Brain microvascular endothelial cell (primary cell): Measurements from ENCODE around the gene ZNF705A.
"Not testable (repeated sequence)": the region's sequence is repeated elsewhere in the genome, so short reads cannot be mapped to it uniquely, and the experiment has no call there.

Source experiments
- DNase-seq: peaks from one replicate; pipeline ENCODE4 v3.0.0-alpha.2; 2020
- H3K27ac ChIP-seq: fragments of 250-450 bp; sonication (Bioruptor Pico); 2 replicates; pipeline ENCODE4 v1.5.1; 2020; ENCODE audit warnings: mild to moderate bottlenecking, moderate library complexity
- H3K27me3 ChIP-seq: fragments of 250-450 bp; sonication (Bioruptor Pico); replicated peaks from 2 replicates; pipeline ENCODE4 v1.5.1; 2020; ENCODE audit warnings: mild to moderate bottlenecking
- H3K36me3 ChIP-seq: fragments of 250-450 bp; sonication (Bioruptor Pico); replicated peaks from 2 replicates; pipeline ENCODE4 v1.5.1; 2020; ENCODE audit warnings: mild to moderate bottlenecking
- H3K4me3 ChIP-seq: 2 replicates; pipeline ENCODE4 v1.5.1; 2011; ENCODE audit warnings: low read depth, mild to moderate bottlenecking, control low read depth, low read length, moderate library complexity
- CTCF ChIP-seq: IDR thresholded peaks from 2 replicates; pipeline ENCODE4 v1.5.1; 2011; ENCODE audit warnings: low read depth, mild to moderate bottlenecking, moderate library complexity, low read length, control low read depth, inconsistent platforms; ENCODE audit errors: missing control alignments
- in situ Hi-C: cut with HindIII; loops from 2 replicates; pipeline ENCODE4 v1.10.0; 2017; ENCODE audit warnings: low sequenced_read_pairs, low pct_ligation_motif_present

Gene ZNF705A

DNA sequence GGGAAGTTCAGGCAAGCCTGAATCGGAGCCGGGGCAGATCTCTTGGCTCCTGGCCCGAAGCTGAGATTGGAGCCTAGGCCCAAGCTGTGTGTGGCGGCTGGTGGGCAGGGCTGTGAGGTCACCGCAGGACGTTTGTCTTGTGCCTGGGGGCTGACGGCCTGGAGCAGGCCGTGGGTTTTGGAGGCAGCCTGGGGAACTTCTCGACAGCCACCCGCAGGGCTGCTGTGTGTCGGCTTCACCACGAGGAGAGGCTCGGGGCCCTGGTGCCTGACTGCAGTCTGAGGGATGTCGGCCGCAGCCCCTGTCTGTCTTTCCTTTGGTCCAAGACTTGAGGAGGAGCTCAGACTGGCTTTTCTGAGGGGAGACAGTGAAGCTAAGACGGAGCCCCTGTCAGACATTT is 65.5 kb downstream of the ZNF705A start:
- DNase-seq, H3K36me3 ChIP-seq, H3K27me3 ChIP-seq, H3K4me3 ChIP-seq, H3K27ac ChIP-seq, in situ Hi-C loops: not testable (repeated sequence)

DNA sequence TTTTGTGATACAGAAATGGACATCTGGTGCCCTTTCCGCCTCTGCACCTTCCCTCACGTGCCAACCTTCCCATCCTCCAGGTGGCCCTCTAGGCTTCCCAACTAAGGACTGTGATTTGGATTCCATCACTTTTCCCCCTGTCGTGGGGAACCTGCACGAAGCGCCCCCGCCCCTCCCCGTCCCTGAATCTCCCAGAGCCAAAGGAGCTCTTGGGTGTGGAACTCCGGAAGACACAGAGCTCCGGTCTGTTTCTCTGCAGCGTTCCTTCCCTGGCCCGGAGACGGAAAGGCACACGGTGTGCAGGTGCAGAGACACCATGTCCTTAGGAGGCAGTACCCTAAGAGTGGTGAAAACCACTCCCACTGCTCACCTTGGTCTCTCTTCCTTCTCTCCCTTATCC is 66.8 kb downstream of the ZNF705A start:
- H3K27ac ChIP-seq, H3K4me3 ChIP-seq, DNase-seq, in situ Hi-C loops, H3K27me3 ChIP-seq, H3K36me3 ChIP-seq: not testable (repeated sequence)

DNA sequence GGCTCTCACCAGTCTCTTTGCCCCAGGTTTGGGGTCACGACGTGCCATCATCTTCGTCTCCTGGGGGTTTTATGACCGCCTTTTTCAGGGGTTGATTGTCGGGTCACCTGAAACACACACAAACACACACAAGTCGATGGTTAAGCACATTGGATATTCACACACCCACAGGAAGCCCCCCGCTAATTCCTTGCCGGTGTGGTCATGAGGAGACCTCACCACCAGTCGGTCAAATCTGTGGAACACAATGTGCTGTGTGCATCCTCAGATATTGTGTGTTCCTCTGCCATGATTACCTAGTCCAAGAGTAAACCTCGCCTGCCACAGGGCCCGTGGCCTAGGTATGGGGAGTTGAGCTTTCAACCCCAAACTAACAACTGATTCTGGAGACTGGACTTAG is 68.0 kb downstream of the ZNF705A start:
- in situ Hi-C loops, H3K36me3 ChIP-seq, H3K27me3 ChIP-seq: not testable (repeated sequence)

DNA sequence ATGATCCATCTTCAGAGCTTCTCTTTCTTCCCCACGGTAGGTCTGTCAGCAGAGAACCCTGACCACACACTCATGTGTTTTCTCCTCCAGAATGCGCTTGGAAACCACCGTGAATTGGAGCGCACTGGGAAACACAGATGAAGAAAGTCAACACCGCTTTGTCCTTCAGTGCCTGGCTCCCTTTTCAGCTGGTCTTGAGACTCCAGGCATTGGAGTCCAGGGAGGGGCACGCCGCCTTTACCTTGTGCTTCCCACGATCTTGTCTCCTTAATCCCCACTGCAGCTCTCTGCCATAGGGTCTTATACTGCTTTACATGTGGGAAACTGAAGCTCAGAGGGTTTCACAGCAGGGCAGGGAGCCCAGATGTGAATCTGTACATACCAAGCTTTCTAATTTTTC is 69.5 kb downstream of the ZNF705A start:
- Histone ChIP-seq H3K4me3 (no peak overlapping the region), H3K27me3 (no peaks in the 10 kb centered on the region), H3K27ac (no peak overlapping the region), H3K36me3 (no peaks in the 10 kb centered on the region)
- DNase-seq: no peak
- TF ChIP-seq CTCF: no peak
- in situ Hi-C loops: no loop called here

More for the DNA sequence above, 68.0 kb downstream of the ZNF705A start:
- H3K4me3 ChIP-seq, H3K27ac ChIP-seq, DNase-seq: not testable (repeated sequence)

GRCh38 chr12:8226992-8227731 is 70.3 kb downstream of the ZNF705A start, which contains the start of gene FAM90A1:
FAM90A1 (minus strand) TSS chr12:8227618; CDS start chr12:8224832, 2,786 bp downstream.
- H3K4me3 ChIP-seq: peak within 1 kb of the TSS; percentile 39
- H3K27me3 ChIP-seq, H3K36me3 ChIP-seq, H3K27ac ChIP-seq, DNase-seq, in situ Hi-C loops: not testable (repeated sequence)

DNA sequence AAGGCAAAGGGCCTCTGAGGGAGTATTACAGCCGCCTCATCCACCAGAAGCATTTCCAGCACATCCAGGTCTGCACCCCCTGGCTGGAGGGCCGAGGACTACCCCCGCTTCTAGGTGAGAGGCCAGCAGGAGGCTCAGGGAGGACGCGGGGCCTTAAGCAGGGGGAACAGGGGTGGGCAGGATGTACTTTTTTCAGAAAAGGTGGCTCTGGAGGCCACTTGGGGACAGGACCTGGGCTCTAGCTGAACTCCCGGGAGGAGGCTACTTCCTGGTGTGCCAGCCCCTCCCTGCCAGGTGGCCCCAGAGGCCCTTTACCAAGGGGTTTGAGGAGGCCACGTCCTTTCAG is 70.9 kb downstream of the ZNF705A start:
- H3K27ac ChIP-seq, in situ Hi-C loops, H3K36me3 ChIP-seq, DNase-seq, H3K27me3 ChIP-seq: not testable (repeated sequence)
- H3K4me3 ChIP-seq: peak overlapping the region; percentile 39

DNA sequence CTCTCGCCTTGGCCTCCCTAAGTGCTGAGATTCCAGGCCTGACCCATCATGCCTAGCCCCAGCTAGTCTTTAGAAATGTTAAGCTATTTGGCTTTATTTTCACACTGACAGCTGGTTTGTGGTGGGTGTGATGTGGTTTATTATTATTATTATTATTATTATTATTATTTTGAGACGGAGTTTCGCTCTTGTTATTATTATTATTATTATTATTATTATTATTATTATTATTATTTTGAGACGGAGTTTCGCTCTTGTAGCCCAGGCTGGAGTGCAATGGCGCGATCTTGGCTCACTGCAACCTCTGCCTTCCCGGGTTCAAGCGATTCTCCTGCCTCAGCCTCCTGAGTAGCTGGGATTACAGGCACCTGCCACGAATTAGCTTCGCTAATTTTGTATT is 71.8 kb downstream of the ZNF705A start:
- H3K27me3 ChIP-seq, DNase-seq, H3K36me3 ChIP-seq, H3K4me3 ChIP-seq, in situ Hi-C loops, H3K27ac ChIP-seq: not testable (repeated sequence)

- H3K36me3 ChIP-seq, H3K4me3 ChIP-seq, H3K27ac ChIP-seq, H3K27me3 ChIP-seq, in situ Hi-C loops, DNase-seq: not testable (repeated sequence)
Observed at GRCh38 chr12:8229486-8229885, 72.7 kb downstream of the ZNF705A start.
